Measurements from ENCODE around the gene CGB1. TPM values are rescaled to one million over a fixed set of nuclear protein-coding genes. Genes with fewer than 3 reads are reported as not detected.
A peak's percentile ranks its signal among the peaks of the same experiment; 100 is the strongest.

CGB1 gene
- total and polyA plus RNA-seq, 9 of the 15 experiments (the other 6 are each of a cell fraction or from before 2014, with no cell fraction given), result not detected

DNA sequence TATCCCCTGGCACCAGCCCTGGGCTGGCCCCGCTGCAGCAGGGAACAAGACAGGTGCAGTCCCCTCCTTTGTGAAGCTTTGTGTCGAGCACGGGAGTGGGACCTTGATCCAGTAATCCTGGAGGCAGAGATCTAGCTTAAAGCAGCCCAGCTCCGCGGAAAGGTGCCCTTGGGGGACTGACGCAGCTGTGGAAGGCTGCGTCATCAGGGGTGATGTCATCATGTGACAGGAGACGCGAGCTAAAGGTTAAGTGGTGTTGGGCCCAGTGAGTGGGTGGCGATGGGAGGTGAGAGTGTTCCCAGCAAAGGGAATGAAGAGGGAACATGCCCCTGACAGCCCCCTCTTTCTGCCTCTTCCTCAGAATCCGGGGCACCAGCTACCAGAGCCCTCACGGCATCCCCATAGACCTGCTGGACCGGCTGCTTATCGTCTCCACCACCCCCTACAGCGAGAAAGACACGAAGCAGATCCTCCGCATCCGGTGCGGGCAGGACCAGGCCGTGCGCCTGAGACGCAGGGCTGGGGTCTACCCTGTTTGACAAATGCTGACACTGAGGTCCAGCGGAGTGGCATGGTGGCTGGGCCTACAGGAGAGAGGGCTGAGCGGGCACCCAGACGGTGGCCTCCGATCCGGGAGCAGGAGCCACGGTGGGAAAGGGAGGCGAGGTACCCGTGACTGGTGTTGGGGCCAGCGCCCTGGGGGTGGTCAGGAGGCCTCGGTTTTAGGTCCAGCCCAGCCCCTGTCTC lies 22.4 kb downstream of the CGB1 start (continued):
- TF ChIP-seq, protein P1, sequence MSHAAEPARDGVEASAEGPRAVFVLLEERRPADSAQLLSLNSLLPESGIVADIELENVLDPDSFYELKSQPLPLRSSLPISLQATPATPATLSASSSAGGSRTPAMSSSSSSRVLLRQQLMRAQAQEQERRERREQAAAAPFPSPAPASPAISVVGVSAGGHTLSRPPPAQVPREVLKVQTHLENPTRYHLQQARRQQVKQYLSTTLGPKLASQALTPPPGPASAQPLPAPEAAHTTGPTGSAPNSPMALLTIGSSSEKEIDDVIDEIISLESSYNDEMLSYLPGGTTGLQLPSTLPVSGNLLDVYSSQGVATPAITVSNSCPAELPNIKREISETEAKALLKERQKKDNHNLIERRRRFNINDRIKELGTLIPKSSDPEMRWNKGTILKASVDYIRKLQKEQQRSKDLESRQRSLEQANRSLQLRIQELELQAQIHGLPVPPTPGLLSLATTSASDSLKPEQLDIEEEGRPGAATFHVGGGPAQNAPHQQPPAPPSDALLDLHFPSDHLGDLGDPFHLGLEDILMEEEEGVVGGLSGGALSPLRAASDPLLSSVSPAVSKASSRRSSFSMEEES (CRISPR knock-in tag; IDR thresholded peaks at IDR 0.05), result peak; percentile 15; the same call in 1 of the 2 replicates
- TF ChIP-seq, protein P2, sequence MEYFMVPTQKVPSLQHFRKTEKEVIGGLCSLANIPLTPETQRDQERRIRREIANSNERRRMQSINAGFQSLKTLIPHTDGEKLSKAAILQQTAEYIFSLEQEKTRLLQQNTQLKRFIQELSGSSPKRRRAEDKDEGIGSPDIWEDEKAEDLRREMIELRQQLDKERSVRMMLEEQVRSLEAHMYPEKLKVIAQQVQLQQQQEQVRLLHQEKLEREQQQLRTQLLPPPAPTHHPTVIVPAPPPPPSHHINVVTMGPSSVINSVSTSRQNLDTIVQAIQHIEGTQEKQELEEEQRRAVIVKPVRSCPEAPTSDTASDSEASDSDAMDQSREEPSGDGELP (CRISPR knock-in tag; IDR thresholded peaks at IDR 0.05; ENCODE audit: borderline replicate concordance), result peak; percentile 22; the same call in 1 of the 2 replicates
- TF ChIP-seq, protein P3, sequence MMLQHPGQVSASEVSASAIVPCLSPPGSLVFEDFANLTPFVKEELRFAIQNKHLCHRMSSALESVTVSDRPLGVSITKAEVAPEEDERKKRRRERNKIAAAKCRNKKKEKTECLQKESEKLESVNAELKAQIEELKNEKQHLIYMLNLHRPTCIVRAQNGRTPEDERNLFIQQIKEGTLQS (IDR thresholded peaks at IDR 0.05), result peak; percentile 98
- TF ChIP-seq, protein P3 (CRISPR knock-in tag; conservative IDR thresholded peaks at IDR 0.05), result no peak
- TF ChIP-seq JUND (IDR thresholded peaks at IDR 0.05; ENCODE audit: borderline replicate concordance, low read depth, low read length) (peak; percentile 86; the same call in 1 of the 2 replicates), JUND (tag; IDR thresholded peaks at IDR 0.05; ENCODE audit: borderline replicate concordance, low read depth, low read length) (peak; percentile 76; the same call in 2 of the 3 replicates), TOE1 (IDR thresholded peaks at IDR 0.05; ENCODE audit: borderline replicate concordance) (peak; percentile 41; the same call in 1 of the 2 replicates), TOE1 (CRISPR knock-in tag; IDR thresholded peaks at IDR 0.05; ENCODE audit: borderline replicate concordance, low read depth) (no peak)

Measured in K562 (cell line).